ENCODE measurements around the gene RAD51B. TPM values are rescaled to one million over a fixed set of nuclear protein-coding genes. Genes with fewer than 3 reads are reported as not detected.
A peak's percentile ranks its signal among the peaks of the same experiment; 100 is the strongest.

RAD51B gene
- total RNA-seq, 3 donors from 2014 or later = 10.6 to 77.6 (median 33.8) TPM

- Histone ChIP-seq H3K36me3 (no peaks in the 10 kb centered on the region), H3K27ac (peak overlapping the region; percentile 88 to 90), H3K9me3 (no peaks in the 10 kb centered on the region), H3K4me3 (no peak overlapping the region), H3K4me1 (peaks cover 0 to 10% of the 10 kb centered on the region in 2 donors), H3K27me3 (no peaks in the 10 kb centered on the region)
- TF ChIP-seq CTCF (IDR thresholded peaks at IDR 0.05) = no peak
- TF ChIP-seq POLR2AphosphoS5 (IDR thresholded peaks at IDR 0.05) = no peak
- TF ChIP-seq POLR2A (IDR thresholded peaks at IDR 0.05) = no peak
- intact Hi-C loops (cut with DNase I; ENCODE audit: low total_unique reads) = loop anchor here (10.0 kb wide), 1 partner anchor 226 kb away; the partner anchor contains the start of gene ZFP36L1
- no peak for DNase-seq (ENCODE audit: low spot score in 2 of 2)
These were observed 749.6 kb downstream of the RAD51B start for GRCh38 chr14:68568907-68569897.

GRCh38 chr14:68569970-68570409 is 750.4 kb downstream of the RAD51B start:
- intact Hi-C loops (cut with DNase I; ENCODE audit: low total_unique reads) = loop anchor here (10.0 kb wide), 1 partner anchor 225 kb away; the partner anchor contains the start of gene ZFP36L1
- Histone ChIP-seq H3K4me3 (no peak overlapping the region), H3K36me3 (no peaks in the 10 kb centered on the region), H3K9me3 (no peaks in the 10 kb centered on the region), H3K27ac (peak overlapping the region; percentile 88 to 90), H3K27me3 (no peaks in the 10 kb centered on the region), H3K4me1 (peaks cover 0 to 10% of the 10 kb centered on the region in 2 donors)
- peak in 1 of 2 donors; percentile 43 for DNase-seq (ENCODE audit: low spot score in 2 of 2)
- TF ChIP-seq CTCF (IDR thresholded peaks at IDR 0.05) (no peak), POLR2AphosphoS5 (IDR thresholded peaks at IDR 0.05) (peak in 2 of 3 donors; percentile 31 to 38)

- peak overlapping the region; percentile 88 to 90 for H3K27ac ChIP-seq
- no peak for TF ChIP-seq CTCF (IDR thresholded peaks at IDR 0.05)
- no peak for TF ChIP-seq POLR2A (IDR thresholded peaks at IDR 0.05)
- no peak for TF ChIP-seq POLR2AphosphoS5 (IDR thresholded peaks at IDR 0.05)
- DNase-seq (ENCODE audit: low spot score in 2 of 2) = no peak
- intact Hi-C loops (cut with DNase I; ENCODE audit: low total_unique reads) = no loop called here
- H3K36me3 ChIP-seq = no peaks in the 10 kb centered on the region
- no peaks in the 10 kb centered on the region for H3K9me3 ChIP-seq
- no peak overlapping the region for H3K4me3 ChIP-seq
- no peaks in the 10 kb centered on the region for H3K27me3 ChIP-seq
- peaks cover 0 to 6% of the 10 kb centered on the region in 2 donors for H3K4me1 ChIP-seq
These were observed 751.6 kb downstream of the RAD51B start for GRCh38 chr14:68571114-68571591.

GRCh38 chr14:68571928-68572525 is 752.4 kb downstream of the RAD51B start:
- intact Hi-C loops (cut with DNase I; ENCODE audit: low total_unique reads) = no loop called here
- no peaks in the 10 kb centered on the region for H3K27me3 ChIP-seq
- H3K27ac ChIP-seq = peak overlapping the region in 1 of 2 donors; percentile 90
- TF ChIP-seq POLR2A (IDR thresholded peaks at IDR 0.05) (no peak), CTCF (IDR thresholded peaks at IDR 0.05) (no peak), POLR2AphosphoS5 (IDR thresholded peaks at IDR 0.05) (no peak)
- H3K36me3 ChIP-seq = no peaks in the 10 kb centered on the region
- H3K4me1 ChIP-seq = peaks cover 0 to 6% of the 10 kb centered on the region in 2 donors
- no peak overlapping the region for H3K4me3 ChIP-seq
- DNase-seq (ENCODE audit: low spot score in 2 of 2) = no peak
- no peaks in the 10 kb centered on the region for H3K9me3 ChIP-seq
